ENCODE results near the gene SLC29A3.

DNA sequence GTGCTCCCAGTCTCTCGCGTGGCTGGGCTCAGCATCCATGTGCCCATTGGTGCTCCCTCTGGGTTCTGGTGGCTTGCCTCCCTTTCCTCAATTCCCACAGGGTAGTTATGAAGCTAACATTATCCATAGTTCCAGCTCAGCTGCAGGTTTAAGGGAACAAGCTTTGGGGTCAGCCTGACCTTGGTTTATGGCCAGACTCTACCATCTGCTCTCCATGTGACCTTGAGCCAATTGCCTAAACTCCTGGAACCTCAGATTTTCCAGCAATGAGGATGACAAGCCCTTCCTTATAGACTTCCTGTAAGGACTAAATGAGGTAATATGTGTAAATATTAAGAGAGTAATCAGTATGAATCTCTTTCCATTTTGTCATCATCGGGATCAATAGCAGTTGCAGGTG is 10.1 kb upstream of the SLC29A3 start:
- TF ChIP-seq EZH2phosphoT487 (IDR thresholded peaks at IDR 0.05) (no peak), EZH2 (IDR thresholded peaks at IDR 0.05) (no peak)
- TF ChIP-seq, protein P1, sequence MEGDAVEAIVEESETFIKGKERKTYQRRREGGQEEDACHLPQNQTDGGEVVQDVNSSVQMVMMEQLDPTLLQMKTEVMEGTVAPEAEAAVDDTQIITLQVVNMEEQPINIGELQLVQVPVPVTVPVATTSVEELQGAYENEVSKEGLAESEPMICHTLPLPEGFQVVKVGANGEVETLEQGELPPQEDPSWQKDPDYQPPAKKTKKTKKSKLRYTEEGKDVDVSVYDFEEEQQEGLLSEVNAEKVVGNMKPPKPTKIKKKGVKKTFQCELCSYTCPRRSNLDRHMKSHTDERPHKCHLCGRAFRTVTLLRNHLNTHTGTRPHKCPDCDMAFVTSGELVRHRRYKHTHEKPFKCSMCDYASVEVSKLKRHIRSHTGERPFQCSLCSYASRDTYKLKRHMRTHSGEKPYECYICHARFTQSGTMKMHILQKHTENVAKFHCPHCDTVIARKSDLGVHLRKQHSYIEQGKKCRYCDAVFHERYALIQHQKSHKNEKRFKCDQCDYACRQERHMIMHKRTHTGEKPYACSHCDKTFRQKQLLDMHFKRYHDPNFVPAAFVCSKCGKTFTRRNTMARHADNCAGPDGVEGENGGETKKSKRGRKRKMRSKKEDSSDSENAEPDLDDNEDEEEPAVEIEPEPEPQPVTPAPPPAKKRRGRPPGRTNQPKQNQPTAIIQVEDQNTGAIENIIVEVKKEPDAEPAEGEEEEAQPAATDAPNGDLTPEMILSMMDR (IDR thresholded peaks at IDR 0.05): no peak

All from neural progenitor cell (in vitro differentiated cells).